NT2/D1 (cell line): ENCODE data around the gene APC2.

Experiments used
- SUZ12 ChIP-seq: IDR thresholded peaks from 2 replicates; pipeline ENCODE4 v1.6.1; 2011; ENCODE audit not compliant: insufficient read length, insufficient read depth; ENCODE audit errors: extremely low read depth
- YY1 ChIP-seq: IDR thresholded peaks from 2 replicates; pipeline ENCODE4 v1.6.1; 2011; ENCODE audit not compliant: insufficient read length, insufficient read depth
- ZNF274 ChIP-seq: IDR thresholded peaks from 2 replicates; pipeline ENCODE4 v1.6.1; 2011; ENCODE audit warnings: mild to moderate bottlenecking, low read depth, low read length

- TF ChIP-seq YY1 (no peak), ZNF274 (no peak), SUZ12 (no peak)
Measured at GRCh38 chr19:1513499-1514294, 63.8 kb downstream of the APC2 start.
